ENCODE results near the gene LSM3.

LSM3 gene

DNA sequence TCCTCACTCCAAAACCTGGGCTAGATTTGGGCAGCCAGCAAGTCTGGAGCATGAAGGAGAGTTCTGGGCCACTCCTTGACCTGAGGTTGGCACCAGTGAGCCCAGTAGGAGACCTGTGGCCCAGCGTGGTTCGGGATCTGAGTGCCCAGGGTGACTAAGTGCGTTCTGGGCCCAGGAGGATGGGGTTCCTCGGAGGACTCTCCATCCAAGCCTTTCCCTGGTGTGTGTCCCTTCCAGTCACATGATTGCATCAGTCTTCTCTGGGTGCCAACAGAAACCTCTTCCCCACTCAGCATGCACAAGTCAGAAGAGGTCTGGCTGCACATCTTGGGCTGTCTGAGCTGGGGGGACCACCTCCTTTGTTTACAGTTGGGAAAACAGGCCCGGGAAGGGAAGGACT, 38.8 kb upstream of the LSM3 start:
- TF ChIP-seq, protein P1, sequence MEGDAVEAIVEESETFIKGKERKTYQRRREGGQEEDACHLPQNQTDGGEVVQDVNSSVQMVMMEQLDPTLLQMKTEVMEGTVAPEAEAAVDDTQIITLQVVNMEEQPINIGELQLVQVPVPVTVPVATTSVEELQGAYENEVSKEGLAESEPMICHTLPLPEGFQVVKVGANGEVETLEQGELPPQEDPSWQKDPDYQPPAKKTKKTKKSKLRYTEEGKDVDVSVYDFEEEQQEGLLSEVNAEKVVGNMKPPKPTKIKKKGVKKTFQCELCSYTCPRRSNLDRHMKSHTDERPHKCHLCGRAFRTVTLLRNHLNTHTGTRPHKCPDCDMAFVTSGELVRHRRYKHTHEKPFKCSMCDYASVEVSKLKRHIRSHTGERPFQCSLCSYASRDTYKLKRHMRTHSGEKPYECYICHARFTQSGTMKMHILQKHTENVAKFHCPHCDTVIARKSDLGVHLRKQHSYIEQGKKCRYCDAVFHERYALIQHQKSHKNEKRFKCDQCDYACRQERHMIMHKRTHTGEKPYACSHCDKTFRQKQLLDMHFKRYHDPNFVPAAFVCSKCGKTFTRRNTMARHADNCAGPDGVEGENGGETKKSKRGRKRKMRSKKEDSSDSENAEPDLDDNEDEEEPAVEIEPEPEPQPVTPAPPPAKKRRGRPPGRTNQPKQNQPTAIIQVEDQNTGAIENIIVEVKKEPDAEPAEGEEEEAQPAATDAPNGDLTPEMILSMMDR (IDR thresholded peaks at IDR 0.05), result no peak
- no peak for TF ChIP-seq ZFX (IDR thresholded peaks at IDR 0.05; ENCODE audit: borderline replicate concordance)
- no peak overlapping the region for H3K27ac ChIP-seq

DNA sequence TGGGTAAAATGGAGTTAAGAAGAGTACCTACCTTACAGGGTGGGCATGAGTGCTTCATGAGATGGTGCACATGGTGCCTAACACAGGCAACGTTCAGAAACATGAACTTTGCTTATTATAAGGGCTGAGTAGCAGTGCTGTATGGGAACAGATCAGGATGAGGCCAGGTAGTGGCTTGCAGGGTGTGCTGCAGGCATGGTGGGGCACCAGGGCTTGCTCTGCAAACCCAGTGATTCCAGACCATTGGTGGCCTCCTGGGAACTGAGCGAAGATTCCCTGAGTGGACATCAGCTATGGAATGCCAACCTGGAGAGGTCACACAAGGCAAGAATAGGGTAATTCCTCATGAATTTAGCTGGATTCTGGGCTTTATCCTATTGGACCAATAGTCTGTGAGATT, 37.9 kb upstream of the LSM3 start:
- H3K27ac ChIP-seq, result no peak overlapping the region

DNA sequence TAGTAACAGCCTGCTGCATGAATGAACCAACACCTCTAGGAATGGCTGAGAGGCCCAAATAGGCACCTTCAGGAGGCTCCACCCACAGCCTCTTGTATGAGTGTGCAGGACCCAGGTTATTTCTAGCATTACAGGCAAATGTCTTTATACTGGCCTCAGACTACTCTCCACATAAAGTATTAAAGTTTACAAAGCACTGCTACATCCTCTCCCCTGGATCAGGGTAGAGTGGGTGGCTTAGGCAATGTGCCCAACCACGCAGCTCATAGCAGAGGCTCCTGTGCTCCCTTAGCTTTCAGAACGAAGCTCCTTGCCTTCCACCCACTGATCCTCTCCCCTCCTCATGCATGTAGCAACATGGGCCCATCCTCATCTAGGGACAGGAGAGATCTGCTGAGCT, 37.5 kb upstream of the LSM3 start:
- TF ChIP-seq, protein P1 (IDR thresholded peaks at IDR 0.05), result no peak
- no peak for TF ChIP-seq ZFX (IDR thresholded peaks at IDR 0.05; ENCODE audit: borderline replicate concordance)
- no peak overlapping the region for H3K27ac ChIP-seq

More for the DNA sequence above, 37.9 kb upstream of the LSM3 start:
- TF ChIP-seq, protein P1 (IDR thresholded peaks at IDR 0.05), result no peak
- no peak for TF ChIP-seq ZFX (IDR thresholded peaks at IDR 0.05; ENCODE audit: borderline replicate concordance)

DNA sequence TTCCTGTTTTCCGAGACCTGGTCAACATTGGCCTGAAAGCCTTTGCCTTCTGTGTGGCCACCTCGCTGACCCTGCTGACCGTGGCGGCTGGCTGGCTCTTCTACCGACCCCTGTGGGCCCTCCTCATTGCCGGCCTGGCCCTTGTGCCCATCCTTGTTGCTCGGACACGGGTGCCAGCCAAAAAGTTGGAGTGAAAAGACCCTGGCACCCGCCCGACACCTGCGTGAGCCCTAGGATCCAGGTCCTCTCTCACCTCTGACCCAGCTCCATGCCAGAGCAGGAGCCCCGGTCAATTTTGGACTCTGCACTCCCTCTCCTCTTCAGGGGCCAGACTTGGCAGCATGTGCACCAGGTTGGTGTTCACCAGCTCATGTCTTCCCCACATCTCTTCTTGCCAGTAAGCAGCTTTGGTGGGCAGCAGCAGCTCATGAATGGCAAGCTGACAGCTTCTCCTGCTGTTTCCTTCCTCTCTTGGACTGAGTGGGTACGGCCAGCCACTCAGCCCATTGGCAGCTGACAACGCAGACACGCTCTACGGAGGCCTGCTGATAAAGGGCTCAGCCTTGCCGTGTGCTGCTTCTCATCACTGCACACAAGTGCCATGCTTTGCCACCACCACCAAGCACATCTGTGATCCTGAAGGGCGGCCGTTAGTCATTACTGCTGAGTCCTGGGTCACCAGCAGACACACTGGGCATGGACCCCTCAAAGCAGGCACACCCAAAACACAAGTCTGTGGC, 36.8 kb upstream of the LSM3 start:
- TF ChIP-seq, protein P1 (IDR thresholded peaks at IDR 0.05), result no peak
- no peak for TF ChIP-seq ZFX (IDR thresholded peaks at IDR 0.05; ENCODE audit: borderline replicate concordance)
- H3K27ac ChIP-seq, result no peak overlapping the region

DNA sequence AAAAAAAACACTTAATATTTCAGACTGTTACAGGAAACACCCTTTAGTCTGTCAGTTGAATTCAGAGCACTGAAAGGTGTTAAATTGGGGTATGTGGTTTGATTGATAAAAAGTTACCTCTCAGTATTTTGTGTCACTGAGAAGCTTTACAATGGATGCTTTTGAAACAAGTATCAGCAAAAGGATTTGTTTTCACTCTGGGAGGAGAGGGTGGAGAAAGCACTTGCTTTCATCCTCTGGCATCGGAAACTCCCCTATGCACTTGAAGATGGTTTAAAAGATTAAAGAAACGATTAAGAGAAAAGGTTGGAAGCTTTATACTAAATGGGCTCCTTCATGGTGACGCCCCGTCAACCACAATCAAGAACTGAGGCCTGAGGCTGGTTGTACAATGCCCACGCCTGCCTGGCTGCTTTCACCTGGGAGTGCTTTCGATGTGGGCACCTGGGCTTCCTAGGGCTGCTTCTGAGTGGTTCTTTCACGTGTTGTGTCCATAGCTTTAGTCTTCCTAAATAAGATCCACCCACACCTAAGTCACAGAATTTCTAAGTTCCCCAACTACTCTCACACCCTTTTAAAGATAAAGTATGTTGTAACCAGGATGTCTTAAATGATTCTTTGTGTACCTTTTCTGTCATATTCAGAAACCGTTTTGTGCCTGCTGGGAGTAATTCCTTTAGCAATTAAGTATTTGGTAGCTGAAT, 35.9 kb upstream of the LSM3 start:
- peak overlapping the region; percentile 51; the same call in 1 of the 2 replicates for H3K27ac ChIP-seq
- TF ChIP-seq, protein P1 (IDR thresholded peaks at IDR 0.05), result no peak
- TF ChIP-seq ZFX (IDR thresholded peaks at IDR 0.05; ENCODE audit: borderline replicate concordance), result no peak

DNA sequence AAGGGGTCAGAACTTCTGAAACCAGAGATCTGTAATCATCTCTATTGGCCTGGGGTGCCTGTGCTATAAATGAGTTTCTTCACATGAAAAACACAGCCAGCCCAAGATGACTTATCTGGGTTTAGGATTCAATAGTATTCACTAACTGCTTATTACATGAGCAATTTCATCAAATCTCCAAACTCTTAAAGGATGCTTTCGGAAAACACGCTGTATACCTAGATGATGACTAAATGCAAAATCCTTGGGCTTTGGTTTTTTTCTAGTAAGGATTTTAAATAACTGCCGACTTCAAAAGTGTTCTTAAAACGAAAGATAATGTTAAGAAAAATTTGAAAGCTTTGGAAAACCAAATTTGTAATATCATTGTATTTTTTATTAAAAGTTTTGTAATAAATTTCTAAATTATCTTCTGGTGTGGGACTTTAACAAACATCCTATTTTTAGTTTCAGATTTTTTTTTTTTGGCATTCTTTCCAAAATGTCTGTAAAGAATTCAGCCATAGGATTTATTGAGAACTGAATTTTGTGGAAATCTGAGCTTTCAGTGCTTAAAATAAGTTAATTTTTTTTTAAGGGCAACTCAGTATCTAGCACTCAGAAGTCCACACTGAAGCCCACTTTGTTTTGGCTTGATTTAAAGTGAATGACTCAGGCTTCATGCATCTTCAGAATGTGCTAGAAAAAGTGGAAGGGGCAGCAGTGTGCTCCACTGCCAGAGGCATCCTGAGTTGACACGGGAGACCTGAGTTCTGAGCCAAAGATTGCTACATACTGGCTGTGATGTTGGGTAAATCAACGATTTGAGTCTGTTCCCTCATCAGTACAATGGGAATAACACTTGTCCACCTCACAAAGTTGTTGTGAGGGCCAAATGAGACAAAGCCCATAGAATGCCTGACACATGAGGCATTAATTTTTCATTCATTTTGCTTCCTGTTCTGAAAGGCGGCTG, 35.1 kb upstream of the LSM3 start:
- no peak for TF ChIP-seq ZFX (IDR thresholded peaks at IDR 0.05; ENCODE audit: borderline replicate concordance)
- TF ChIP-seq, protein P1 (IDR thresholded peaks at IDR 0.05), result no peak
- peak overlapping the region; percentile 51 for H3K27ac ChIP-seq

Data from 22Rv1 (cell line).